GM12801 (cell line): Measurements from ENCODE around the gene CAMK1D.

Experiments used
- CTCF ChIP-seq: IDR thresholded peaks from one replicate; pipeline ENCODE4 v1.5.1; 2011; ENCODE audit warnings: control low read depth; ENCODE audit not compliant: insufficient read length; ENCODE audit errors: extremely low read depth

Gene CAMK1D

GRCh38 chr10:12561307-12561706, 212.0 kb downstream of the CAMK1D start:
- no peak for TF ChIP-seq CTCF

GRCh38 chr10:12561720-12562119, 212.4 kb downstream of the CAMK1D start:
- TF ChIP-seq CTCF = no peak

- TF ChIP-seq CTCF = no peak
Observed at GRCh38 chr10:12563489-12563888, 214.1 kb downstream of the CAMK1D start.

- TF ChIP-seq CTCF = no peak
Observed at GRCh38 chr10:12564173-12564572, 214.8 kb downstream of the CAMK1D start.

GRCh38 chr10:12566161-12567115, 217.1 kb downstream of the CAMK1D start:
- no peak for TF ChIP-seq CTCF

- no peak for TF ChIP-seq CTCF
Observed at GRCh38 chr10:12568391-12569009, 219.2 kb downstream of the CAMK1D start.

GRCh38 chr10:12572281-12572680, 222.9 kb downstream of the CAMK1D start:
- TF ChIP-seq CTCF = no peak
